A549 (cell line): ENCODE data around the gene CSF3.

Source experiments
- CTCF ChIP-seq: fragments of >200 bp; sonication (Bioruptor Twin); formaldehyde crosslinking; IDR thresholded peaks from 3 replicates; pipeline ENCODE4 v1.5.1; 2016
- PBX3 ChIP-seq: IDR thresholded peaks from 2 replicates; pipeline ENCODE4 v1.6.1; 2012
- POLR2A ChIP-seq: IDR thresholded peaks from 2 replicates; pipeline ENCODE4 v1.6.1; 2012; ENCODE audit warnings: mild to moderate bottlenecking, low read length

- TF ChIP-seq POLR2A (no peak), CTCF (no peak), PBX3 (no peak)
These were observed 7.8 kb downstream of the CSF3 start for GRCh38 chr17:40022961-40023541.
